Measurements from ENCODE around the gene SSBP3.
"Not testable (repeated sequence)": the region's sequence is repeated elsewhere in the genome, so short reads cannot be mapped to it uniquely, and the experiment has no call there.

The SSBP3 gene

DNA sequence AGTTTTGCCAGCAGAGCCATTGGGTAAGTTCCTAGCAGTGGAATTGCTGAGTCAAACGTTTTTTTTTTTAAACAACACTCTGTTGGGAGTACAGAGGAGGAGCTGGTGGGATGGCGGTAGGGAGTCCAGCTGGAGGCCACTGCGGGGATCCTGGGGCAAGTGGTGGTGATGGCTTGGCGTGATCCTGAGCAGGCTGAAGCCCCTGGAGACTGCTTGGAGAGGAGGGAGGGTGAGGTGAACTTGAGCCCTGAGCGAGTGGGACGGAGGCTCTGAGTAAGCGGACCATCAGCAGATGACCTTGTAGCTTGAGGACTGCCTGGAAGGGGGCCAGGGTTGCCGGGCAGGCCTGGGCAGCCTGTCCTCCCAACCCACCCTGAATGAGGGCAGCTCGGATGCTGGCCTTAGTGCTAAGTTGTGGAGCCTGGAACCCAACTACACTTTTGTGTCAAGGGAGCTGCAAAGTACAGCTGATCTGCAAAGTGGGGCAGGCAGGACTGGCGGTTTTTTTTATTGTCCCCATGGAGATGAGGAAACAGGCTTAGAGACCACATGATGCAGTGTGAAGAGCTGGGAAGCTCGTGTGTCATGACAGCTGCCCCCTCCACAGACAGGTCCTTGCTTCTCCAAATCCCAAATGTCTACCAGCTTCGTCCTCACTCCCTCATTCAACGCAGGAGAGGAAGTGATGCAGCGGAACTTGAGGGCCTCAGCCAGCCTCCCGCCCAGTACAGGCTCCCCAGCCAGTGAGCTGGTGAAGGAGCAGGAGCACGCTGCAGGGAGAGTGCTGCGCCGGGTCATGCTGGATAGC, 186.0 kb downstream of the SSBP3 start:
- no peak for DNase-seq (ENCODE audit: low spot score)

DNA sequence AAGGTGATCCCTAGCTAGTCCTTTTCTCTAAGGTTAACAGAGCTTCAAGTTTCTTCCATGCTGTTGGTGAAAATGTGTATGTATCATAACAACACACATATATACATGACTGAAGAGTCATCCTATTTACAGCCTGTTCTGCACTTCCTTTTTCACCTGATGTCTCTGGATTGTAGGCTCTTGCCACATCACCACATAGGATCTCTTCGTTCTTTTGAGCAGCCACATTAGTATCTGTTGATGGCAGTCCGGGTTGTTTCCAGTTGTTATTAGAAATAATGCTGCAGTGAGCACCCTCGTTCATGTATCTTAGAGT, 186.5 kb downstream of the SSBP3 start:
- no peak for DNase-seq (ENCODE audit: low spot score)

DNA sequence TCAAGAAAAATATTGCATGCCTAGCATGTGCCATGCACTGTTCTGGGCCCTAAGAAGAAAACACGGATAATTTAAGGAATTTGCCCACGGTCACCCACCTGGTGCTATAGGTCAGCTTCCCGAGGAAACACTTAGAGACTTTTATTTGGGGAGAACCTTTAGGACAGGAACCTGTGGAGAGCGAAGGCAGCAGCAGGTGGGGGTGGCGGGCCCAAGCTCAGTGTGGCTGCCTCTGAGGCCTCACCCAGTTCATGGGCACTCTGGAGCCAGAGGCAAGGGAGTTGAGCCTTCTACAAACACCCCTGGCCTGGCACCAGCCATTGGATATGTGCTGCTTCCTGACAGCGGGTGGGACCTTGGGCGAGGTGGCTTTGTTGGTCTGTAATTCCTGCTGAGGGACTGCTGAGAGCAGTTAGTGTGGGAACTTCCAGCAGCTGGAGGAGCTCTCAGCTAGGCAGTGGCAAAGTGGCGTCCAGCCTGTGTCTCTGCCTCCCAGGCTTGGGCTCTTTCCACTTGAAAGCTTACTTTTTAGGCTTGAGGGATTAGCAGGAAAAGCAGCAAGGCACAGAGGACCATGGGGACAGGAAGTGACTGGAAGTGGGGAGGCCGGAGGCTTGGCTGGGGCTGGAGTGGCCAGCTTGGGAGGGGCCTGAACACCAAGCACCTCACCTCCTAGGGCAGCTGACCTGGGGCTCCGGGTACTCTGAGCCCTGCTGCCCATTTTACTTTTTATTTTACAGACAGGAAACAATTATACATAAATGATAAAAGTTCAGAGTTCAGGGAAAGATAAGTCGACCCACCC, 187.1 kb downstream of the SSBP3 start:
- no peak for DNase-seq (ENCODE audit: low spot score)

DNA sequence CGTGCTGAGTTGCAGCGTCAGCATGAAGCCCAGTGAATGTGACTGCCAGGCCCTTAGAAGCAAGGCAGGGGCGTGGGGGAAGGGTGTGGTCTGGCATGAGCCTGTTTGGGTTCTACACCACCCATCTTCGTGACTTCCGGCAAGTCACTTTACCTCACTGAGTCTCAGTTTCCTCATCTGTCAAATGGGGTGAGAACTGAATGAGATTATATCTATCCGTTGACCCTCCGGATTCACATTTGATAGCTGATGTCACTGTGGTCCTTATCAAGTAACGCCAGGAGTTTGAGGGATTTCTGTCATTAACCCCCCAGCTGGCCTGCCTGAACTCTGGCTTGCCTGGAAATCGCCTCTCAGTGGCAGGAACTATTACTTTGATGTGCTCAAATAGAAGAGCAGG, 190.7 kb downstream of the SSBP3 start:
- no peak for DNase-seq (ENCODE audit: low spot score)

- no peak for DNase-seq (ENCODE audit: low spot score)
These were observed 193.3 kb downstream of the SSBP3 start for GRCh38 chr1:54212872-54213271.

GRCh38 chr1:54207896-54208295, 198.3 kb downstream of the SSBP3 start:
- not testable (repeated sequence) for DNase-seq (ENCODE audit: low spot score)

GRCh38 chr1:54207287-54207686, 198.9 kb downstream of the SSBP3 start:
- DNase-seq (ENCODE audit: low spot score) = no peak

DNA sequence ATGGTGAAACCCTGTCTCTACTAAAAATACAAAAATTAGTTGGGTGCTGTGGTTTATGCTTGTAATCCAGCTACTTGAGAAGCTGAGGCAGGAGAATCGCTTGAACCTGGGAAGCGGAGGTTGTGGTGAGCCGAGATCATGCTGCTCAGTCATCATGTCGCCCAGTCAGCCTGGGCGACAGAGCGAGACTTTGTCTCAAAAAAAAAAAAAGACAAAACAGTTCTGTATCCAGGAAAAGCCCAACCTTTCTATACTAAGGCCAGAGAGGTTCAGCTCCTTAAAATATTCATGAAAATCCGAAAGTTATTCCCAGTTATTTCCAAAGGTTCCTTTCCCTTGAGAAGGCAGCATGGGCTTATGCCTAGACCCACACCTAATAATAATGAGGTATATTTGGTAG, 202.0 kb downstream of the SSBP3 start:
- DNase-seq (ENCODE audit: low spot score) = no peak

- no peak for DNase-seq (ENCODE audit: low spot score)
These were observed 205.6 kb downstream of the SSBP3 start for GRCh38 chr1:54200519-54200997.

GRCh38 chr1:54199765-54200518, 206.3 kb downstream of the SSBP3 start, which contains the start of the genes CYB5RL and MRPL37:
Gene CYB5RL, minus strand, starts transcription at chr1:54200030. Its CDS starts 4,414 bp downstream, at chr1:54195616.
Gene MRPL37, plus strand, starts transcription at chr1:54200167. Its CDS starts 77 bp downstream, at chr1:54200244.
- DNase-seq (ENCODE audit: low spot score) = peak; percentile 97

DNA sequence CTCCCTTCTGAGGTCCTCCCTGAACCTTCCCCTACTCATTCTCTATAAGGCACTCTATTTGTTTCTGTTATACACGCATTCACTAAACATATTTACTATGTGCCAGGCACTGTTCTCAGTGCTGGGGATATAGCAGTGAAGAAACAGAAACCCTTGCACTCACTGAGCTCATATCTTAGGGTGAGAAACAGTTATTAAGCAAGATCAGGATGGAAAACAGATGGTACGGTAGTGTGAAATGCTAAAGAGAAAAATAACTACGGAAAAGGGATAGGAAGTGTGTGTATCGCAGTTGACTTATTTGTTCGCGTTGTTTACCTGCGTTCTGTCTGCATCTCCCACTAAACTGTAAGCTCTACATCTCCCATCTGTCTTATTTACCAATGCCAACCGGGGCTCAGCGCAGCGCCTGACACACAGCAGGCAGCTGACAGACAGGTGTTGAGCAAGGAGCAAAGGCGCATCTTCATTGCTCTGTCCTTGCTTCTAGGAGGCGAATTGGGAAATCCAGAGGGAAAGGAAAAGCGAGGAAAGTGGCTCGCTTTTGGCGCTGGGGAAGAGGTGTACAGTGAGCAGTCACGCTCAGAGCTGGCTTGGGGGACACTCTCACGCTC, 206.9 kb downstream of the SSBP3 start:
- no peak for DNase-seq (ENCODE audit: low spot score)

DNA sequence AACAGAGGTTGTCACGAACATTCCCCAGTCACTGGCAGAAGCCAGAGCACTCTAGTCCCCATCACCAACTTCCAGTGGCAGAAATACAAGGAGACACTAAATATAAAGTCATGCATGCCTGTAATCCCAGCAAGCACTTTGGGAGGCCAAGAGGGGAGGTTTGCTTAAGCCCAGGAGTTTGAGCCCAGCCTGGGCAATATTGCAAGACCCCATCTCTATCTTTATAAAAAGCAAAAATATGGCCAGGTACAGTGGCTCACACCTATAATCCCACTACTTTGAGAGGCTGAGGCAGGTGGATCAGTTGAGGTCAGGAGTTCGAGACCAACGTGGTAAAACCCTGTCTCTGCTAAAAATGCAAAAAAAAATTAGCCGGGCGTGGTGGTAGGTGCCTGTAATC, 212.7 kb downstream of the SSBP3 start:
- DNase-seq (ENCODE audit: low spot score) = no peak

DNA sequence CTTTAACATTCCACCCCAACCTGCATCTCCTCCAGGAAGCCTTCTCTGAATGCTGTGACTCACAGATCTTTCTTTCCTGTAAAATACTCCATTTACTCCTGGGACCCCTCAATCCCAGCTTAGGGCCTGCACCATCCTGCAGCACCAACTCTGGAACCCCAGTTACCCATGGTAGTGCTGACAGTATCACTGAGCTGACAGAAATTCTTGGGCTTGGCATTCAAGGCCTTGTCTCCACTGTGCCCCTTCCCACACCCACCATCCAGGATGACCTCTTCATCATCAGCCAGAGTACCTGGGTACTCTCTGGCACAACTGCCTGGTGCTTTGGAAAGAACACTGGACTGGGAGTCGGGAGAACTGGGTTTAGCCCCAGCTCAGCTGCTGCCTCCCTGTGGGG, 214.7 kb downstream of the SSBP3 start:
- DNase-seq (ENCODE audit: low spot score) = no peak

DNA sequence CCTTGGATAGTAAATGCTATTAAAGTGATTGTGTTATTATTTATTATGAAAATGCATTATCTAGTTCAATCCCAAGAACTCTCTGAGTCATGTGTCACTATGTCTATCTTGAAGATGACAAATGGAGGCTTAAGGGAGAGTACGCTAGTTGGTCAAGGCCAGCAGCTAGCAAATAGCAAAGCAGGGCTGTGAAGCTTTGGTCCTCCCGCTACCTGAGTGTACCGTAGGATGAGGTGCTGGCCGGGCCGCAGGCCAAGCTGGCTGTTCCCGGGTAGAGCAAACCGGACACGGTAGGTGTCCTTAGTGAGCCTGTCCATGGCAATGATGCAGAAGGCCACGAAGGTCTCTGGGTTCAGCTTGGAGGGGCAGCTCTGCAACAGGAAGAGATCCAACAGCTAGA, 215.7 kb downstream of the SSBP3 start:
- DNase-seq (ENCODE audit: low spot score) = no peak

DNA sequence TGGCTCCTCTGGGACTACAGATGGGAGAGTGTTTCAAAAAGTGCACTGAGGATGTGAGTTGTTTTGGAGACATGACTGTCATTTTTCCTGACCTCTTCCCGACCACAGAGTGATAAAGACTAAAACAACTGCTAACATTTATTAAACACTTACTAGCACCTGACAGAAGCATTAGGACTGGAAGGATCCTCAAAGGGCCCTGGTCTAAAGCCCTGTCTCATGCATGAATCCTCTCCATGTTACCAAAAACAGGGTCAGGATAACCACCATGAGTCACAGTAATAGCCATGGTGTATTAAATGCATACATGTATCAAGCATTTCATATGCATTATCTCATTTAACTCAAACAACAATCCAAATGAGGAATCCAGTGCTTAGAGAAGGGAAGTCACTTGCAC, 217.9 kb downstream of the SSBP3 start:
- no peak for DNase-seq (ENCODE audit: low spot score)

- DNase-seq (ENCODE audit: low spot score) = no peak
These were observed 220.1 kb downstream of the SSBP3 start for GRCh38 chr1:54186056-54186455.

- no peak for DNase-seq (ENCODE audit: low spot score)
These were observed 225.4 kb downstream of the SSBP3 start for GRCh38 chr1:54180701-54181360.

GRCh38 chr1:54178296-54179070, 227.7 kb downstream of the SSBP3 start:
- DNase-seq (ENCODE audit: low spot score) = no peak

DNA sequence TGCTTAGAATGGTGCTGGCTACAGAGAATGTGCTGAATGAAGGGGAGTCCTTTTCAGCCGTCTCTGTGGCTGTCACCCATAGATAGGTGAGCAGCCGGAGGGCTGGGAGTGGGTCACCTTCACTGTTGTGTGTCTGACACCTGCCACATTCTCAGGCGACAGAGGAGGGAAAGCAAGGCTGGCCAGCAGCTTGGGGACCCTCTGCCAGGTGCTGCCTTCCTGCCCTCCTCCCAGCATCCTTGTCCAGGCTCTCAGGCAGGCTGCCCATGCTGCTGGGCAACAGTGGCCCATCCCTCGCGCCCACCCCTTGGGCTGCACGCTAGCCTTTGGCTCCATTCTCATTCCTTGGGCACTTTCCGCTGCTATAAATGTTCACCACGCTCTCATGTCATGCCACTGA, 228.5 kb downstream of the SSBP3 start:
- no peak for DNase-seq (ENCODE audit: low spot score)

GRCh38 chr1:54176621-54177327, 229.4 kb downstream of the SSBP3 start:
- no peak for DNase-seq (ENCODE audit: low spot score)
